Small intestine (tissue), 7 donors: Measurements from ENCODE around the gene EIF3L. TPM values are rescaled to one million over a fixed set of nuclear protein-coding genes. Genes with fewer than 3 reads are reported as not detected.

ENCODE experiments used
- DNase-seq, 2 donors: peaks; one replicate each; pipeline versions ENCODE4 v3.0.0 to v3.0.0-alpha.2; 2013
- FAIRE-seq: peaks from 2 replicates; lab custom pipeline; 2012; peaks lifted over from hg19 to GRCh38; lab: Jason Lieb, UNC
- H3K27ac ChIP-seq, 3 donors: one replicate each; pipeline ENCODE4 v1.5.1; 2013; ENCODE audit warnings: low read length in 2 of 3, mild to moderate bottlenecking in 2 of 3, control low read depth in 1 of 3, inconsistent platforms in 1 of 3, low read depth in 1 of 3, moderate library complexity in 1 of 3
- H3K27me3 ChIP-seq, 3 donors: one replicate each; pipeline ENCODE4 v1.6.1; 2013; ENCODE audit warnings: low read length in 3 of 3, inconsistent platforms in 1 of 3; ENCODE audit not compliant: control insufficient read depth in 3 of 3, insufficient read depth in 3 of 3
- H3K36me3 ChIP-seq, 3 donors: one replicate each; pipeline ENCODE4 v1.6.1; 2013; ENCODE audit warnings: low read length in 3 of 3, inconsistent platforms in 1 of 3, low read depth in 1 of 3, mild to moderate bottlenecking in 1 of 3, moderate library complexity in 1 of 3; ENCODE audit not compliant: control insufficient read depth in 3 of 3, insufficient read depth in 2 of 3
- H3K4me1 ChIP-seq, 3 donors: one replicate each; pipeline ENCODE4 v1.6.1; 2013; ENCODE audit warnings: low read length in 2 of 3, inconsistent platforms in 1 of 3, low read depth in 1 of 3, mild to moderate bottlenecking in 1 of 3, moderate library complexity in 1 of 3; ENCODE audit not compliant: control insufficient read depth in 3 of 3, insufficient read depth in 2 of 3
- H3K4me3 ChIP-seq, 3 donors: one replicate each; pipeline ENCODE4 v1.5.1; 2013; ENCODE audit warnings: low read length in 3 of 3, control low read depth in 1 of 3, inconsistent platforms in 1 of 3, low read depth in 1 of 3, mild to moderate bottlenecking in 1 of 3, moderate library complexity in 1 of 3
- H3K9me3 ChIP-seq, 2 donors: one replicate each; pipeline ENCODE4 v1.6.1; 2013; ENCODE audit warnings: low read depth in 1 of 2, low read length in 1 of 2; ENCODE audit not compliant: control insufficient read depth in 2 of 2, insufficient read depth in 1 of 2
- WGBS, 3 donors: extraction: QIAGEN DNeasy Blood & Tissue Kit; methylation state at CpG; one replicate each; pipeline ENCODE4 v1.1.7; 2013; 5-methylcytosine and 5-hydroxymethylcytosine counted together
- polyA plus RNA-seq, 4 donors: library from polyadenylated mRNA; stranded (reverse) in 3 of 4; unstranded in 1 of 4; fragments of 200-250 nt in 3 of 4; fragments of 120-200 nt in 1 of 4; gene quantifications; one replicate each; pipeline versions ENCODE4 v1.2.1 to v1.2.3, GENCODE V29; 2013
- donor health status: healthy with polysubstance abuse.
- donor health status: control.
- donor health status: control.
- donor health status: Bipolar disorder and iron deficiency.
- donor health status: healthy.

Gene EIF3L
- polyA plus RNA-seq, 4 donors: 176 to 609 (median 324) TPM

GRCh38 chr22:37854946-37855345 lies 5.7 kb downstream of the EIF3L start:
- 46 to 56% (median 55%) methylated on average over 2 of the region's 2 CpGs for WGBS, 3 donors
- H3K4me3 ChIP-seq: no peak overlapping the region
- FAIRE-seq (no peak), DNase-seq (no peak)
- no peaks in the 10 kb centered on the region for H3K27me3 ChIP-seq
- peaks cover 0 to 4% (median under 1%) of the 10 kb centered on the region in 3 donors for H3K4me1 ChIP-seq
- no peak overlapping the region for H3K27ac ChIP-seq
- no peaks in the 10 kb centered on the region for H3K9me3 ChIP-seq
- peaks cover 9 to 57% (median 14%) of the 10 kb centered on the region in 3 donors for H3K36me3 ChIP-seq

- H3K9me3 ChIP-seq: no peaks in the 10 kb centered on the region
- no peaks in the 10 kb centered on the region for H3K27me3 ChIP-seq
- H3K27ac ChIP-seq: no peak overlapping the region
- H3K4me1 ChIP-seq: no peaks in the 10 kb centered on the region
- FAIRE-seq (no peak), DNase-seq (no peak)
- H3K4me3 ChIP-seq: no peak overlapping the region
- peaks cover 9 to 60% (median 14%) of the 10 kb centered on the region in 3 donors for H3K36me3 ChIP-seq
- 91 to 95% (median 93%) methylated on average over 2 of the region's 2 CpGs for WGBS, 3 donors
These were observed 6.2 kb downstream of the EIF3L start for GRCh38 chr22:37855462-37855861.

GRCh38 chr22:37860796-37861421 lies 11.7 kb downstream of the EIF3L start:
- Histone ChIP-seq H3K4me3 (no peak overlapping the region), H3K4me1 (peaks cover 0 to 3% (median 0%) of the 10 kb centered on the region in 3 donors), H3K9me3 (no peaks in the 10 kb centered on the region), H3K27ac (no peak overlapping the region), H3K27me3 (no peaks in the 10 kb centered on the region), H3K36me3 (peaks cover 16 to 73% (median 19%) of the 10 kb centered on the region in 3 donors)
- peak in 1 of 2 donors; percentile 10 for DNase-seq
- 47 to 66% (median 55%) methylated on average over 7 of the region's 7 CpGs for WGBS, 3 donors
- FAIRE-seq: no peak

- H3K27ac ChIP-seq: no peak overlapping the region
- no peaks in the 10 kb centered on the region for H3K9me3 ChIP-seq
- H3K27me3 ChIP-seq: no peaks in the 10 kb centered on the region
- no peak for FAIRE-seq
- DNase-seq: peak in 1 of 2 donors; percentile 17
- H3K36me3 ChIP-seq: peaks cover 14 to 66% (median 22%) of the 10 kb centered on the region in 3 donors
- WGBS, 3 donors: 59 to 81% (median 60%) methylated on average over 7 of the region's 7 CpGs
- no peak overlapping the region for H3K4me3 ChIP-seq
- H3K4me1 ChIP-seq: peaks cover 0 to 3% (median 0%) of the 10 kb centered on the region in 3 donors
These were observed 13.5 kb downstream of the EIF3L start for GRCh38 chr22:37862570-37863325.

- Histone ChIP-seq H3K4me1 (peaks cover 0 to 3% (median 0%) of the 10 kb centered on the region in 3 donors), H3K27ac (no peak overlapping the region), H3K27me3 (no peaks in the 10 kb centered on the region), H3K4me3 (no peak overlapping the region), H3K9me3 (no peaks in the 10 kb centered on the region), H3K36me3 (peaks cover 13 to 81% (median 29%) of the 10 kb centered on the region in 3 donors)
- WGBS, 3 donors: 83 to 89% (median 84%) methylated on average over 6 of the region's 6 CpGs
- FAIRE-seq (no peak), DNase-seq (no peak)
These were observed 16.3 kb downstream of the EIF3L start for GRCh38 chr22:37865510-37865909.

GRCh38 chr22:37870273-37870672 lies 21.1 kb downstream of the EIF3L start:
- H3K27me3 ChIP-seq: no peaks in the 10 kb centered on the region
- no peak overlapping the region for H3K27ac ChIP-seq
- DNase-seq (no peak), FAIRE-seq (no peak)
- 71 to 85% (median 76%) methylated on average over 7 of the region's 7 CpGs for WGBS, 3 donors
- H3K4me1 ChIP-seq: no peaks in the 10 kb centered on the region
- no peak overlapping the region for H3K4me3 ChIP-seq
- H3K36me3 ChIP-seq: peaks cover 16 to 79% (median 24%) of the 10 kb centered on the region in 3 donors
- H3K9me3 ChIP-seq: no peaks in the 10 kb centered on the region

GRCh38 chr22:37880668-37881440 lies 31.6 kb downstream of the EIF3L start:
- no peaks in the 10 kb centered on the region for H3K9me3 ChIP-seq
- no peak overlapping the region for H3K27ac ChIP-seq
- 63 to 77% (median 63%) methylated on average over 6 of the region's 6 CpGs for WGBS, 3 donors
- no peaks in the 10 kb centered on the region for H3K27me3 ChIP-seq
- peaks cover 25 to 76% (median 26%) of the 10 kb centered on the region in 3 donors for H3K36me3 ChIP-seq
- no peaks in the 10 kb centered on the region for H3K4me1 ChIP-seq
- FAIRE-seq (no peak), DNase-seq (no peak)
- no peak overlapping the region for H3K4me3 ChIP-seq

- H3K27me3 ChIP-seq: no peaks in the 10 kb centered on the region
- H3K4me3 ChIP-seq: no peak overlapping the region
- no peaks in the 10 kb centered on the region for H3K4me1 ChIP-seq
- FAIRE-seq: no peak
- H3K9me3 ChIP-seq: no peaks in the 10 kb centered on the region
- DNase-seq: no peak
- no peak overlapping the region for H3K27ac ChIP-seq
- WGBS, 3 donors: 80 to 94% (median 87%) methylated on average over 6 of the region's 6 CpGs
- H3K36me3 ChIP-seq: peaks cover 15 to 73% (median 19%) of the 10 kb centered on the region in 3 donors
These were observed 35.2 kb downstream of the EIF3L start for GRCh38 chr22:37884420-37884819.
